SKM-1 treated with dmso at 0.1 percent for 144 hours (cell line): Measurements from ENCODE around the gene ABHD12B.

ENCODE experiments used
- DNase-seq: peaks from one replicate; lab custom pipeline; 2025; ENCODE audit not compliant: unreplicated experiment; lab: John Stamatoyannopoulos, UW

ABHD12B gene

GRCh38 chr14:50871914-50872732, at the start of gene ABHD12B:
ABHD12B (plus strand) TSS chr14:50872053; CDS start chr14:50872175, 122 bp downstream.
- no peak for DNase-seq

DNA sequence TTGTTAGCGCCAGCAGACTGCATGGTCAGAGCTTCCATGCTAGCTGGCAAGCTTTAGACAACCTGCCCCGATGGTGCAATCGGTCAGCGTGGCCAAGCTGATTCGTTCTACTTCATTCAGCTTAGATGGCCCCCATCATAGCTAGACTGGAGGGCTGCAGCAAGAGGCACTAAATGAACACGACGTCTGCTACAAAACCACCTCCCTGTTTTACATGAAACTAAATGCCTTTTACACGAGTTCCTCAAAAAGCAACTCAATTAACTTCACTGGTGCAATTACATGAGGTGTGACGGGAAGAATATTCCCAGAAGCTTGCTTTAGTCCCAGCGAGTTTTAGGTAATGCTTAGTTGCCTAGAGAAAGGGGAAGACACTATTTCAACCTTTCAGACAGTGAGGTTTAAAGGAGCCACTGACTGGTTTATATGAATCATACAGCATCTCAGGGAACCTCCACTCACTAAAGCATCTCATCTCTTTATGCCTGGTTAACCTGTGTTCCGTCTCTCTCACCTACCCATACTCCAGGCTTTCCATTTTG, 49.3 kb upstream of the ABHD12B start:
- DNase-seq, result peak; percentile 29

DNA sequence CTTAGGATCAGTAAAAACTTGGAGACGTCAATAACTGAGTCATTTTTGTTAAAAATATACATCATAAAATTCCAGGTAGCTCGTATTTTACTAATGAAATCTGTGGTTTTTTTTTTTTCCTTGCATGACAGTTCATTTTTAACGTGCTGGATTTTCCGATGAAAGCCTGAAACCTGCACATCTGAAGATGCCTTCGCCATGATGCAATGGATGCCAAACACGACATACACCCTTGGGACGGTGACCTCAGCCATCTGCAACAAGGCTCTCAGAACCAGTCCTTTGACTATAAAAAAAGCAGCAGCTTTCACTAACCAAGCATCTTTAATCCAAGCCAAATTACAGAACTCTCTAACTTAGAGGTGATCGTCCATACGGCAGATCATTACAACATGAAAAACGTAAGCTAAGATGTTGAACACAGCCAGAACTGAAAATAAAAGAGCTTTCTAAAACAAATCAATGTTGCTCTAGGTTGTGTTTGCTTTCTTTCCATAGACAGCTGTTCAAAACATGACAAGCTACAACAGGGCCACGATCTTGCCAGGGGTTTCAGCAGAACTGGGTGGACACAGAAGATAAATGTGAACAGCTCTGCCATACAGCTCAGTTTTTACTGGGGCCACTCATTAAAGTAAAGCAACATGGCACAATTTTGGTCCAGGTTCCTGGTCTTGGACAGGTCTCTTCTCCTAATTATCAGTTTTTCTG, 48.6 kb upstream of the ABHD12B start:
- no peak for DNase-seq

GRCh38 chr14:50823762-50824636, 47.9 kb upstream of the ABHD12B start:
- no peak for DNase-seq

GRCh38 chr14:50825307-50825706, 46.5 kb upstream of the ABHD12B start:
- DNase-seq, result no peak

GRCh38 chr14:50826681-50827080, 45.2 kb upstream of the ABHD12B start:
- DNase-seq, result no peak

DNA sequence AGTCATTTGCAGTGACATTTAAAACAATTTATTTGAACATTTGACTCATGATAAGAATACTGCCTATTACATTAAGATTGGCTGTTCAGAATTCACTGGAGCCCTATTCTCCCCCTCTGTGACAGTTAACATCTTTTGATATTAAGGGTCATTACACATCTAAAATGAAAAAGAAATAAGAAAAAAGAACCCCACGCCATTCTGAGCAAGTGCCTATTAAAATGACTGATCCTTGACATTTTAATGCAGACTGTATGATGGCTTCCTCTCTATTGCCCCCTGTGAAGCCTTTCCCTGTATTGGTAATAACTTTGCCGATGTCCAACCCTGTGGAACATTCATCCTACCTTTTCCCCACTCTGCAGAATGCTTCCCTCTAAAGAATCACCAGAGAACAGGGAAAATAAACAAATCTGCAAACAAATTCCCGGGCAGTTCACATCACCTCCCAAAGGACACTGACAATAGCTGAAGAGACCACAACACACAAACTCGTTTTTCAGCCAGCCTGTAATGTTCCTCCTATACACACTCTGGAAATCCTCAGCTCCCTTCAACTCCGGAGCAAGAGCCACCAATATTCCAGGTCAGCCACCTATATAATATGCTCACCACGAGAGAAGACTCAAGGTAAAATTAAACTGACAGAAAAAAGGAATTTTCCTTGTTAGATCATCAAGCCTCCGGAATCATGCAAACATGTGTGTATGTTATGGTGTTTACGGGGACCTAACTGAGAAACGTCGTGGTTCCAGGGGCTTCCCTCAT, 42.9 kb upstream of the ABHD12B start:
- DNase-seq, result no peak

- DNase-seq, result no peak
Observed at GRCh38 chr14:50829489-50830043, 42.3 kb upstream of the ABHD12B start.

DNA sequence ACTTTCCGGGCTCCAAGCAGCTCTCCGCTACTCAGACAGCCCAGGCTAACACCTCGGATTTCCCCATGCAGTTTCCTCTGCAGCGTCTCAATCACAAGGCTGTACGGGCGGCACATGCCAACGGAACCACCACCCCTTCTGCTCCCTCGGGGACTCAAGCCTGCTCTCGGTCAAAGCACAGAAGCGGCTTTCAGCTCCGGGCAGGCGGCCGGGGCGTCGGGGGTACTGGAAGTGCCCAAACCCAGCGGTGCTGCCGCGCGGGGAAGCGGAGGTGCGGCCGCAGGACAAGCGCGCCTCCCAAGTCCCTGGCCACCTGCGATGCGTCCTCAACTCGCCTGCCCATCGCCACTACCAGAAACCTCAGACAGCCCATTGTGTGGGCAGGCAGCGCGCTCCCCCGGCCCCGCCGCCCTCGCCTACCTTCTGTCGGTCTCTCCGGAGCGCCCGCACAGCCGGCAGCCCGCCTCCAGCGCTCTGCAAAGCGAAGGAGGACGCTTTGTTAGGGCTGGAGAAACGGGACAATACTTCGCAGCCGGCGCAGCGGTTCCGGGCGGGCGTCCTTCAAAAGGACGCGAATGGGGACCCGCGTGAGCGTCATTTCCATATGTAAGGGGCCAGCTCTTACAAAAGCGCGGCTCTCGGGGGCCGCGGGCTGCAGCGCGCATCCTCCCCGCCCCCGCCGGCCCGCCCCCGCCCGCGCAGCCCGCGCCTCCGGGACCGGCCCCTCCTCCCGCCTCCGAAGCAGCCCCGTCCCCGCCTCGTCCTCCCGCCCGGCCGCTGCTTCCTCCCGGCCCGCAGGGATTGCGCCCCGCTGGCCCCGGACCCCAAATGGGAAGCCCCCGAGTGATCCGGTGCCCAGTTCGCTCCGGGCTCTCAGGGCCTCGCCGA, 41.6 kb upstream of the ABHD12B start:
- peak; percentile 7 for DNase-seq

- peak; percentile 31 for DNase-seq
Observed at GRCh38 chr14:50830932-50831725, 40.7 kb upstream of the ABHD12B start, which contains the start of gene NIN. NIN (minus strand) TSS chr14:50831162; CDS start chr14:50822056, 9,106 bp downstream.

DNA sequence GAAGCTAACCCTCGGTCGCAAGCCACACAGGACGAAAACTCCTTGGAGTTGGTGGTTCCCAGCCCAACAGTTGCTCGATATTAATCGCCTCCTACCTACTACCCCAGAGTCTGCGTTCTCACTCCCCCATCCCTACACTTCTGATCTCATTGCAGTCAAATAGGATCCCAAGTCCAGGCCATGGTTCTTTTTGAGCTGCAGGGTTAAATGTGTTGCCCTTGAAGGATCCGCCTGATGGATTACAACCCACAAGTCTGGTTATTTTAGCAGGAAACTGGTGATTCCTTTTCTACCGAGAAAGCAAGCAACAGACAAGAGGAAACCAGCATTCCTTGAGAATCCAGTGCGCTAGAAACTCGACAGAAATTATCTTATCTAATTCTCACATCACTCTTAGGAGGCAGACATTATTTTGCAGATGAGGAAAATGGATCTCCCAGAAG, 40.1 kb upstream of the ABHD12B start:
- DNase-seq, result no peak

GRCh38 chr14:50832935-50833630, 38.8 kb upstream of the ABHD12B start:
- DNase-seq, result no peak

GRCh38 chr14:50834802-50835276, 37.0 kb upstream of the ABHD12B start:
- no peak for DNase-seq

DNA sequence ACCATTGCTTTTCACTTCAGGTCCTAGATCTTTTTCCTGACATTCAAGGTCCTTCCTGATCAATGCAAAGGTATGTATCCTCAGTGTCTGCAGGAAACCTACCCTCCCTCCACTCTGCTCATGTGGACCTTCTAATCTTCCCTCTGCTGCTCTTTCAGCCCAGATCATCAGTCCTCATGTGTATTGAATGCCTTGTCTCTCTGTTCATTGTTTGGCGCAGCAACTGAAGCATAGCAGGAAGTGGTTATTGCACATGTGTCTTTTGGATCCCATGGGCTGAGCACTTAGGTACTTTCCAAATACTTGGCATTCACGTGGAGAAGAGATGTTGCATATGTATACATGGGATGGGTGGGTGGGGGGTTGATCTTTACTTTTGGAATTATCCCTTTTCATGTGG, 36.6 kb upstream of the ABHD12B start:
- no peak for DNase-seq

DNA sequence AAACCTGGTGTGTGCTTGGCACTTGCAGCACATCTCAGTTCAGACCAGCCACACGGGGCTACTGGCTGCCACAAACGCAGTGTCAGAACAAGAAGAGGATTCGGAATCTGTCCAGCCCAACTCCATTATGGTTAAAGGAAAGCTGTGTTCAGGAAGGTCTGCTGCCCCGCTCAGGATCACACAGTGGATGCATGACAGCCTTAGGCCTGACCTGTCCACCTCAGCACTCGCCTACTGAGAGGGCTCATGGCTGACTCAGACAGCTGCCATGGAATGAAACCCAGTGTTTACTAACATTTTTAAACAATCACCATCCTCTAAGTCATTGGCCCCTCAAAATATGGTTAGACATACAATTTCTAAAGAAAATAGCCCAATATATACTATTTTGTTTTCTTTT, 35.3 kb upstream of the ABHD12B start:
- DNase-seq, result no peak

DNA sequence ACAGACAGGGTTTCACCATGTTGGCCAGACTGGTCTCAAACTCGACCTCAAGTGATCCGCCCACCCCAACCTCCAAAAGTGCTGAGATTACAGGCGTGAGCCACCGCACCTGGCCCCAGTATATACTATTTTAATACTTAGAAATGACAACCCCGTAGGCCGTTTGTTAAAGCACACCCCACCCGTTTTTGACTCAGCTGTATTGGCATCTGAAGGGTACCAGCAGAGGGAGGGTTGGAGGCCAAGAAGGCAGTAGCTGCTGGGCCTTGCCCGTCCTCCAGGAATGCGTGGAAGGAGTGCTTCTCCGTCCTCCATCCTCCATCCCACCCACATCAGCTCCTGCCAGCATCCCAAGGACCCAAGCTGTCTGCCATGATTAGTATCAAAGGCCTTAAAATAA, 34.6 kb upstream of the ABHD12B start:
- no peak for DNase-seq

DNA sequence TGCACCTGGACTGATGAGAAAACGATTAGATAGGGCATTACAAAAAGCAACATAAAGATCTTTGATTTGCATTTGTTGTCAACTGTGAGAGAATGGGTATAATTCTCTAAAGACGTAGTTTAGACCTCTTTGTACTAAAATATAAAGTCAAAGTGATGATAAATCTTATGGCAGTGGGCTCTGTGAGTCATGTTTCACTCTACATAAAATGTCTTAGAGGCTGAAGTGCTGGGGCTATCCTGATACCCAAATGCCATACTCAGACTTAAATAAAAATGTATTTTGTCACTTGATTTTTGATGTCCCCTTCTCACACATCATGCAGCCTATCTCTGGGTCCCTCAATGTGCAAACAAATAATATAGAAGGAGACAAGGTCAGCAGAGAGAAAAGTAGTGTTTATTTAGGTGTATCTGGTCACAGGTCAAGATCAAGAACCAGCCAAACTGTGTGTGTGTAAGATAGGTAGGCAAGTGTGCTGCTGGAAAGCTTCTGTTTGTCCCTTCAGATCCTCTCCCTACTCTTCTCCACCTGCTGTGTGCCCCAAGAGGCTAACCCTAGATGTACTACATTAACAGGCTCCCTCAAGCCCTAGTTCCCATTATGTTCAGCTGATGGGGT, 33.9 kb upstream of the ABHD12B start:
- DNase-seq, result no peak
